ENCODE data around the gene TMBIM4. TPM values are rescaled to one million over a fixed set of nuclear protein-coding genes. Genes with fewer than 3 reads are reported as not detected.

Gene TMBIM4
- total and polyA plus RNA-seq, 10 of the 15 experiments (the other 5 are each of a cell fraction or from before 2014, with no cell fraction given), result 38.8 to 341 (median 82.8) TPM

- no peaks in the 10 kb centered on the region for H3K27me3 ChIP-seq (replicated peaks in 1 of 2; ENCODE audit: control insufficient read depth in 2 of 2, insufficient read depth in 2 of 2, low read length in 1 of 2)
- H3K4me2 ChIP-seq (ENCODE audit: control insufficient read depth, insufficient read depth), result no peak overlapping the region
- SMC1A ChIA-PET (ENCODE audit: uncharacterized antibody, unreplicated experiment), result interaction anchor here (0.6 to 1.6 kb wide), 5 partner anchors 8 to 14 kb away, joined by 3 to 7 read pairs (median 4); partner anchors contain the start of gene TMBIM4
- TF ChIP-seq, protein P1, sequence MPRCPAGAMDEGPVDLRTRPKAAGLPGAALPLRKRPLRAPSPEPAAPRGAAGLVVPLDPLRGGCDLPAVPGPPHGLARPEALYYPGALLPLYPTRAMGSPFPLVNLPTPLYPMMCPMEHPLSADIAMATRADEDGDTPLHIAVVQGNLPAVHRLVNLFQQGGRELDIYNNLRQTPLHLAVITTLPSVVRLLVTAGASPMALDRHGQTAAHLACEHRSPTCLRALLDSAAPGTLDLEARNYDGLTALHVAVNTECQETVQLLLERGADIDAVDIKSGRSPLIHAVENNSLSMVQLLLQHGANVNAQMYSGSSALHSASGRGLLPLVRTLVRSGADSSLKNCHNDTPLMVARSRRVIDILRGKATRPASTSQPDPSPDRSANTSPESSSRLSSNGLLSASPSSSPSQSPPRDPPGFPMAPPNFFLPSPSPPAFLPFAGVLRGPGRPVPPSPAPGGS (IDR thresholded peaks at IDR 0.05; ENCODE audit: borderline replicate concordance, insufficient read depth, low read depth, low read length, poor library complexity, severe bottlenecking), result no peak
- TF ChIP-seq EP300 (IDR thresholded peaks at IDR 0.05; ENCODE audit: borderline replicate concordance in 1 of 2, control insufficient read depth in 1 of 2, low read depth in 2 of 2, low read length in 2 of 2) (no peak), EZH2 (IDR thresholded peaks at IDR 0.05; ENCODE audit: borderline replicate concordance, control insufficient read depth, low read depth, low read length) (no peak), KAT2A (conservative IDR thresholded peaks at IDR 0.05; ENCODE audit: control insufficient read depth, low read depth, low read length) (no peak), BMI1 (IDR thresholded peaks at IDR 0.05; ENCODE audit: borderline replicate concordance) (no peak), YBX1 (IDR thresholded peaks at IDR 0.05) (no peak), NFYB (IDR thresholded peaks at IDR 0.05; ENCODE audit: insufficient read depth, low read depth, low read length) (no peak), ESRRA (IDR thresholded peaks at IDR 0.05; ENCODE audit: low read length) (no peak), NBN (IDR thresholded peaks at IDR 0.05) (no peak), E2F8 (IDR thresholded peaks at IDR 0.05; ENCODE audit: low read depth, partially characterized antibody) (no peak), ZNF24 (IDR thresholded peaks at IDR 0.05) (no peak), RCOR1 (conservative IDR thresholded peaks at IDR 0.05; ENCODE audit: low read depth, low read length) (no peak), CHD2 (IDR thresholded peaks at IDR 0.05; ENCODE audit: borderline replicate concordance, low read depth, low read length) (no peak), SREBF2 (IDR thresholded peaks at IDR 0.05; ENCODE audit: low read length) (no peak), EED (IDR thresholded peaks at IDR 0.05; ENCODE audit: low read depth) (no peak), JUND (IDR thresholded peaks at IDR 0.05; ENCODE audit: low read depth, low read length) (no peak), ZZZ3 (IDR thresholded peaks at IDR 0.05; ENCODE audit: control insufficient read depth, insufficient read length, low read depth) (no peak), TCF3 (IDR thresholded peaks at IDR 0.05; ENCODE audit: borderline replicate concordance, insufficient read depth, low read depth, low read length) (no peak)
- TF ChIP-seq, protein P2, sequence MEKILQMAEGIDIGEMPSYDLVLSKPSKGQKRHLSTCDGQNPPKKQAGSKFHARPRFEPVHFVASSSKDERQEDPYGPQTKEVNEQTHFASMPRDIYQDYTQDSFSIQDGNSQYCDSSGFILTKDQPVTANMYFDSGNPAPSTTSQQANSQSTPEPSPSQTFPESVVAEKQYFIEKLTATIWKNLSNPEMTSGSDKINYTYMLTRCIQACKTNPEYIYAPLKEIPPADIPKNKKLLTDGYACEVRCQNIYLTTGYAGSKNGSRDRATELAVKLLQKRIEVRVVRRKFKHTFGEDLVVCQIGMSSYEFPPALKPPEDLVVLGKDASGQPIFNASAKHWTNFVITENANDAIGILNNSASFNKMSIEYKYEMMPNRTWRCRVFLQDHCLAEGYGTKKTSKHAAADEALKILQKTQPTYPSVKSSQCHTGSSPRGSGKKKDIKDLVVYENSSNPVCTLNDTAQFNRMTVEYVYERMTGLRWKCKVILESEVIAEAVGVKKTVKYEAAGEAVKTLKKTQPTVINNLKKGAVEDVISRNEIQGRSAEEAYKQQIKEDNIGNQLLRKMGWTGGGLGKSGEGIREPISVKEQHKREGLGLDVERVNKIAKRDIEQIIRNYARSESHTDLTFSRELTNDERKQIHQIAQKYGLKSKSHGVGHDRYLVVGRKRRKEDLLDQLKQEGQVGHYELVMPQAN (conservative IDR thresholded peaks at IDR 0.05), result no peak
- FAIRE-seq (no peak), ATAC-seq (no peak), DNase-seq (ENCODE audit: low read depth, low spot score) (no peak)
- POLR2A ChIA-PET, result interaction anchor here (0.5 to 0.6 kb wide), 2 partner anchors 10 to 63 kb away, joined by 3 read pairs; no protein-coding TSS in a partner anchor
- intact Hi-C loops (cut with micrococcal nuclease; ENCODE audit: unreplicated experiment) (no loop called here), in situ Hi-C loops (cut with MboI) (no loop called here)
- no peak overlapping the region for H2AFZ ChIP-seq (ENCODE audit: control insufficient read depth, low read depth, low read length)
- H3K9ac ChIP-seq (ENCODE audit: control insufficient read depth, insufficient read depth, low read length), result no peak overlapping the region
- no peak overlapping the region for H3K27ac ChIP-seq (ENCODE audit: control insufficient read depth, insufficient read depth)
- no peak overlapping the region for H3K4me3 ChIP-seq
- RAD21 ChIA-PET (ENCODE audit: unreplicated experiment), result no interaction called here
- no peaks in the 10 kb centered on the region for H4K20me1 ChIP-seq (ENCODE audit: control insufficient read depth, insufficient read depth)
- no peaks in the 10 kb centered on the region for H3K4me1 ChIP-seq (ENCODE audit: control insufficient read depth, insufficient read depth, low read length)
- CTCF ChIA-PET, result interaction anchor here (1.4 to 1.6 kb wide), 2 partner anchors 9 to 14 kb away, joined by 3 to 4 read pairs; no protein-coding TSS in a partner anchor
- 59% methylated on average over 3 of the region's 3 CpGs for WGBS (ENCODE audit: insufficient coverage, insufficient replicate concordance, low lambda C conversion rate, missing lambda C conversion rate)
- no peaks in the 10 kb centered on the region for H3K79me2 ChIP-seq (ENCODE audit: control insufficient read depth, insufficient read depth, low read length)
- no peaks in the 10 kb centered on the region for H3K9me3 ChIP-seq (replicated peaks; ENCODE audit: control insufficient read depth, insufficient read depth, low read length)
- H3K36me3 ChIP-seq (ENCODE audit: control insufficient read depth in 2 of 2, insufficient read depth in 2 of 2, low read length in 1 of 2), result no peaks in the 10 kb centered on the region
- BruUV-seq (replicated peaks), result no TSS peak
Observed at GRCh38 chr12:66182956-66183355, 13.2 kb upstream of the TMBIM4 start.

Data from GM12878 (cell line).